GM21529 (cell line): ENCODE data around the gene PADI4.

ENCODE experiments used
- ATAC-seq: cut with Tn5 transposase; IDR thresholded peaks from one replicate; pipeline ENCODE4 v1.9.1; 2021; ENCODE audit not compliant: unreplicated experiment

Gene PADI4

DNA sequence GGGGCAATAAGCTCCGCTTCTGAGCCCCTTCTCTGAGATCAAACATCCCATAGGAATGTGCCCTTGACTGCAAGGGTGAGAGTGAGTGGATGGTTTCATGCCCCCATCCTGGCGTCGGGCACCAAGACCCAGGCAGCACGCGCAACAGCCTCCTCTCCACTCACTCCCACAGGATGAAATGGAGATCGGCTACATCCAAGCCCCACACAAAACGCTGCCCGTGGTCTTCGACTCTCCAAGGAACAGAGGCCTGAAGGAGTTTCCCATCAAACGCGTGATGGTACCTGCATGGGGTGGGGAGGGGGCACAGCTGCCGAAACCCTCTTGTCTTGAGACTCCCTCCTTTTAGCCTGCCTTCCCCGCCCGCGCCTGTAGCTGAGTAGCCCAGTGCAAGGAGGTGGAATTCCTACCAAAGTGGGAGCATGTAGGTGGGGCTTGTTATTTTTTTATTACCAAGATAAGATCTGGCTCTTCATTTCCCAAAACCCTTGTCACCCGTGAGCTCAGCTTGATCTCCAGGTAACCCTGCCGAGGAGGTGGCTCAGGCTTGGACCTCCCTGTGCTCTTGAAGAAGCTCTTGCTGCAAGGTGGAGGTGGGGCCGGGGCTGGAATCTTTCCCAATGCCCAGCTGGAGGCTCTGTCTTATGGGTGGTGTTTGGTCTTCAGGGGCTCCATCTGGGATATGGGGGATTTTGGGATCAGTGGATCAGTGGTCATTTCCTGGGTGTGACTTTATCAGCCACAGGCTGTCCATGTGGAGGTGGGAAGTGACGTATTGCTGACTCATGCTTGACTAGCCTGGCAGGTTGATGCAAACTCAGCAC, 40.0 kb downstream of the PADI4 start:
- no peak for ATAC-seq

DNA sequence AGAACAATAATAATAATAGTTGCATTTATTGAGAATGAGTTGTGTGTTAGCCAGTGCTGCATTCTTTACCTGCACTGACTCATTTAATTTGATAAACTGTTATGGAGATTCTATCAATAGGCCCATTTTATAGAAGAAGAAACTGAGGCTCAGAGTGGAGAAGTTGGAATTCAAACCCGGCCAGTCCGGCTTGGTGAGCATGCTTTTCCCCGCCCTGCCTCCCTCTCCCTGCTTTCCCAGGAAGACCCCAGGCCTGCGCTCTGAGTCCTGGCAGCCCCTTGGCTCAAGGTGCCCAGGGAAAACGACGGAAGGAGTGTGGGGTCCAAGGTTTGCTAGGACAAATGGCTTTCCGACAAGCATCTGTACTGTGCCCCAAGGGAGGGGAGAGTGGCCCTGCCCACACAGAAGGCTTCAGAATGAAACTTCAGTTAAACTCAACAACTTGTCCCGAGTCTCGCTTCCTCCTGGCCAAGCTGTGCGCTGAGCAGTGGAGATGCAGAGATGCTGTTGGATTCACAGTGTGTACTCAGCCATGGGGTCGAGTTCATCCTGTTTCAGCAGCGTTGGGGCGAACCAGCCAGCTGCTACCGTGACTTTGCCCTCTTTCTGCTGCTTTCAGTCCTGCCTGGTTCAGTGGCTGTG, 40.7 kb downstream of the PADI4 start:
- peak; percentile 62 for ATAC-seq

DNA sequence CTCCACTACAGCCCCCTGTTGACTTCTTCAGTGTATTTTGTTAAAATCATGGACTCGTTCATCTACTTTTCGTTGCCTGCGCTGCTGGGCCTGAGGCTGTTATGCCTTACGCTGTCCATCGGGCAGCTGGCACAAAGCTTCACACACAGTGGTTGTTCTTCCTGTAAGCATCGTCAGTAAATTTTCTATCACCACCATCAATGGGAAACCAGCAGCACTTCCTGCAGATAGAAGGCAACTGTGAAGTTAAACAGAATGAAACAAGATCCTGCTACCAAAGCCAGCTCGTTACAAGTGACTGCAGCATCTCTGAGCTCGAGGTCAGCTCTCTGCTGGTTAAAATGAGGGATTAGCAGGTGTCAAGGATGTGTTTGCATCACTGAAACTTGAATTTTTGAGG, 42.1 kb downstream of the PADI4 start:
- ATAC-seq = no peak

DNA sequence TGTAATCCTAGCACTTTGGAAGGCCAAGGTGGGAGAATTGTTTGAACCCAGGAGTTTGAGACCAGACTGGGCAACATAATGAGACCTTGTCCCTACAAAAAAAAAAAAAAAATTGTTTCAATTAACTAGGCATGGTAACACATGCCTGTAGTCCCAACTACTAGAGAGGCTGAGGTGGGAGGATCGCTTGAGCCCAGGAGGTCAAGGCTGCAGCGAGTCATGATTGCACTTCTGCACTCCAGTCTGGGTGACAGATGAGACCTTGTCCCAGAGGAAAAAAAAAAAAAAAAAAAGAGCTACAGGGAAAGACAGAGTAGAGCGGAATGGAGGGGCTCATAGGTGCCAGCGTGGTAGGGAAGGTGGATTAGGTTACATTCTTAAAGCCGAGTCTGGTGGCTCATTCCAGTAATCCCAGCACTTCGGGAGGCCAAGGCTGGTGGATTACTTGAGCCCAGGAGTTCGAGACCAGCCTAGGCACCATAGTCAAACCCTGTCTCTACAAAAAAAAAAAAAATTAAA, 43.0 kb downstream of the PADI4 start:
- ATAC-seq = no peak

DNA sequence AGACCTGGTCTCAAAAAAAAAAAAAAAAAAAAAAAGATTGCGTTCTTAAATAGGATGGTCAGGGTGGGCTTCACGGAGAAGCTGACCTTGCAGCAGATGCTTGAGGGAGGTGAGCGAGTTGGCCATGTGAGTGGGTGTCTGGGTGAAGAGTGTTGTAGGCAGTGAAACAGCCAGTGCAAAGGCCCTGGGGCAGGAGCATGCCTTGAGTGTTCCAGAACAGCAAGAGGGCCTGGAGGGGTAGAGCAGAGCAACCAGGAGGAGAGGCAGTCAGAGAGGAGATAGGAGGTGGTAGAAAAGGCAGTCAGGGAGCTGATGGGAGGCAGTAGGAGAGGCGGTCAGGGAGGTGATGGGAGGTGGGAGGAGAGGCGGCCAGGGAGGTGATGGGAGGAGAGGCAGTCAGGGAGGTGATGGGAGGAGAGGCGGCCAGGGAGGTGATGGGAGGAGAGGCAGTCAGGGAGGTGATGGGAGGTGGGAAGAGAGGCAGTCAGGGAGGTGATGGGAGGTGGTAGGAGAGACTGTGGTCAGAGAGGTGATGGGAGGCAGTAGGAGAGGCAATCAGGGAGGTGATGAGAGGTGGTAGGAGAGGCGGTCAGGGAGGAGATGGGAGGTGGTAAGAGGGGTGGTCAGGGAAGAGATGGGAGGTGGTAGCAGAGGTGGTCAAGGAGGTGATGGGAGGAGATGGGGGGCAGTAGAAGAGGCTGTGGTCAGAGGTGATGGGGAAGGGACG, 43.8 kb downstream of the PADI4 start:
- no peak for ATAC-seq

DNA sequence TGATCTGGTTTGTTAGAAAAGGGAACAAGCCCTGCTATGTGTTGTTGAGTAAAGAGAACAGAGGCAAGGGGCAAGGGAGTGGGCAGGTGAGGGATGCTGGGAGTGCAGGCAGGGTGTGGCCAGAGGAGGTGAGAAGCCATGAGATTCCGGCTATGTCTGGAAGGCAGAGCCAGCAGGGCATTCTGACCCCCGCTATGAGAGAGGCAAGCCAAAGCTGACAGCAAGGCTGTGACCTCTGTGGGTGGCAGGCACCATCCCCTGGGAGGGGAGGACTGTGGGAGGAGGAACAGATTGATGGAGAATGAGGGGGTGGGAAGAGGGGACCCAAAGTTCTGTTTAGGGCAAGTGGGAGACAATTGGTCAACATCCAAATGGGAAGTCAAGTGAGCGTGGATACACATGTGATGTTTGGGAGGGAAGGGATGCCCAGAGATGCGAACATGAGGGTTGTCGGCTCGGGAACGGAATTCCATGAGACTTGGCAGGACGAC, 44.5 kb downstream of the PADI4 start:
- ATAC-seq = no peak

DNA sequence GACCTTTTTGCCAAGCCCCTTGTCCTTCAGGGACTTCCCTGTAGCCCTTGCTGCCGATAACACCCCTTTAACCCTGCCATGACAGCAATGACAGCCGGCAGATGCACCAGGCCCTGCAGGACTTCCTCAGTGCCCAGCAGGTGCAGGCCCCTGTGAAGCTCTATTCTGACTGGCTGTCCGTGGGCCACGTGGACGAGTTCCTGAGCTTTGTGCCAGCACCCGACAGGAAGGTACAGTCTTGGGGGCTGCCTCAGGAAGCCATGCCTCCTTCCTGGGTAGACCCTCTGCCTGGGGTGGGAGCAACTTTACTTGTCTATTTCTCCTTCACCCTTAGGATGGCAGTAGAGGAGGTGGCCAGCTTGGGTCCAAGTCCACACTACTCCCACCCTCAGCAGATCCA, 47.9 kb downstream of the PADI4 start:
- ATAC-seq = no peak

DNA sequence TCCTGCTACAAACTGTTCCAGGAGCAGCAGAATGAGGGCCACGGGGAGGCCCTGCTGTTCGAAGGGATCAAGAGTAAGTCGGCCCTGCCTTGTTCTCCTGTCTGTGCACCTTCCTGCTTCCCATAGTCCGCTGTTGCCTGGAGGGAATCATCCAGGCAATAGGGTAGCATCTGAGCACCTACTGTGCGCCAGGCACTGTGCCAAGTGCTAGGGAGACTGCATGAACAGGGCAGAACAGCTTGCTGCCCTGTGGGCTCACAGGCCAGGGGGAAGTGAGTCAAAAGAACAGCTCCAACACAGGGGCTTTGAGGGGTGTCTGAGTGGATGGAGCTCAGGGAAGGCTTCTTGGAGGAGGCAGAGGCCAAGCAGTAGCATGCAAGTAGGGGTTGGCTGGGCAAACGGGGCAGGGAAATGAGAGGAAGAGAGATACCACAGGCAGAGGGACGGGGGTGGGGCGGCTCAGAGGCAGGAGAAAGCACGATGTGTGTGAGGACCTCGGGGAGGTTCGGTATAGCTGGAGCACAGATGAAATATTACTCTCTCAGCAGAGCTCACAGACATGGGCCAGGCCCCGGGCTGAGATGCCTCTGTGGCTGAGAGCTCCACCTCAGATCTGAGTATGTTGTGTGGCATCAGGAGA, 48.5 kb downstream of the PADI4 start:
- no peak for ATAC-seq

DNA sequence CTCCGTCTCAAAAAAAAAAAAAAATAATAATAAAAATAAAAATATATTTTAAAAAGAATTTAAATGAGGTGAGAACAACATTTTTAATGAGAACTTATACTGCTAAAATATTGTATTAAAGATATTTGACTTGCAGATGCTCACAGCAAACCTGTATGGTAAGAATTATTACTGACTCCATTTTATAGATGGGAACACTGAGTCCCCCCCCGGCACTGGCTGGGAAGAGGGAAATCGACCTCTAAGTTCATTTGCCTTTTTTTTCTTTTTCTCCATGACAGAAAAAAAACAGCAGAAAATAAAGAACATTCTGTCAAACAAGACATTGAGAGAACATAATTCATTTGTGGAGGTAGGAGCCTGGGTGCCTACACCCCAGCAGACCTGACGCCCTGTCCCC, 50.6 kb downstream of the PADI4 start:
- ATAC-seq = no peak

DNA sequence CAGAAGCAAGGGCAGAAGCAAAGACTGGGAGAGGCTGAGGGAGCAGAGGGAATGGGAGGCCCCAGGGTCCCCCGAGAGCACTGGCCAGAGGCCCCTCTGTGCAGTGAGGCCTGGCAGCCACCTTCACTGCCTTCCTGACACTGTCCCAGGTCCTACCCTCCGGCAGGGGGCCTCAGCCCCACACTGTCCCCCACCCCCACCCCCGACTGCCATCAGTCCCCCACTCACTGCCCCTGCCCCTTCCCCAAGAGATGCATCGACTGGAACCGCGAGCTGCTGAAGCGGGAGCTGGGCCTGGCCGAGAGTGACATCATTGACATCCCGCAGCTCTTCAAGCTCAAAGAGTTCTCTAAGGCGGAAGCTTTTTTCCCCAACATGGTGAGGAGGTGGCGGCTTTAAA, 51.0 kb downstream of the PADI4 start:
- no peak for ATAC-seq

DNA sequence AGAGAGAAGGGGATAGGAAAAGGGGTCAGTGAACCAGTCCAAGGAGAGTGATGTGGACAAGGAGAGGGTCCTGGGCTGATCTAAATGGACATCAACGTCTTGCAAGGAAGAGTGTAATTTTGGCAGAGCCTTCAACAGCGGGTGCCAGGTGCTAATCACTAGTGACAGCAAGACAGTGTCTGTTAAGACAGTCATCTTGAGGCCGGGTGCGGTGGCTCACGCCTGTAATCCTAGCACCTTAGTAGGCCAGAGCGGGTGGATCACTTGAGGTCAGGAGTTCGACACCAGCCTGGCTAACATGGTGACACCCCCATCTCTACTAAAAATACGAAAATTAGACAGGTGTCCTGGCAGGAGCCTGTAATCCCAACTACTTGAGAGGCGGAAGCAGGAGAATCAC, 51.8 kb downstream of the PADI4 start:
- no peak for ATAC-seq

DNA sequence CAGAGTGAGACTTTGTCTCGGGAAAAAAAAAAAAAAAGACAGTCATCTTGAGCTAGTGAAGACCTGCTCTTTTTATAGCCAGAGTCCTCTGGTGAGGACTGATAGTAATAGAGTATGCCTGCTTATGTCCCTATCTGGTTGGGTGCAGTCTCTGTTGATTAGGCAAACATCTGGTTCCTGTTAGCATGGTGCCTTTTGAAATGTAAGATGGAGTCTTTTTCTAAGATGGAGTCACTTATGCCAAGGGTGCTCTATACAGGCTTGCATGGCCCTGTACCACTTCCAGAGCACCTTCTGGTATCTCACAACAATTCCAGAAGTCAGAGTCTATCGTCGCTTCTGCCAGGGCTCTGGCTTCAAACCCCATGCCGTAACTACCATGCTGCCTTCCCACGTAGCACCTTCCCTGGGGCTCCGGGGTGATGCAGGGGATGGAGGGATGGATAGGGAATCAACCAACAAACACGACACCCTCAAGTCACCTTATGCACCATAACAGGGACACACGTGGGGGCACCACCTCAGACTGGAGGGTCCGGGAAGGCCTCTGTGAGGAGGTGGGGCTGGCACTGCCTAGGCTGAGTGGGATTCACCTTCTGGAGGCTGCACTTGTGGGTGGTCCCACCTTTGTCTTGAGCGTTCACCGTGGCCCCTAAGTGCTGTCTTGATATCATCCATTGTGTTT, 52.4 kb downstream of the PADI4 start:
- ATAC-seq = no peak

DNA sequence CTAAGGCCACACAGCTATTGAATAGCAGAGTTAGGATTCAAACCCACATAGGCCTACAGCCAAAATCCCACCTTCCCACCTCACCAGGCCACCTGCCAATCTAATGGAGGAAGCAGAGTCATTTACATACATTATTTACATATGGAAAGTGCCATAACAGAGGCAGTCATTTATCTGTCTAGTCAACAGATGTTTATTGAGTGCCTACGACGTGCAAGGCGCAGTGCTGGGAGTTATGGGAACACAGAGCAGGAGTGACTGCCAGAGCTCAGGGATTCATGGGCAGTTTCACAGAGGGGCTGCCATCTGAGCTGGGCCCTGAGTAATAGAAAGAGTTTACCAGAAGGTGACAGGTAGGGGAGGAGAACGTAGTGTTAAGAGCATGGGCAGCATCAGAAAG, 53.7 kb downstream of the PADI4 start:
- no peak for ATAC-seq

DNA sequence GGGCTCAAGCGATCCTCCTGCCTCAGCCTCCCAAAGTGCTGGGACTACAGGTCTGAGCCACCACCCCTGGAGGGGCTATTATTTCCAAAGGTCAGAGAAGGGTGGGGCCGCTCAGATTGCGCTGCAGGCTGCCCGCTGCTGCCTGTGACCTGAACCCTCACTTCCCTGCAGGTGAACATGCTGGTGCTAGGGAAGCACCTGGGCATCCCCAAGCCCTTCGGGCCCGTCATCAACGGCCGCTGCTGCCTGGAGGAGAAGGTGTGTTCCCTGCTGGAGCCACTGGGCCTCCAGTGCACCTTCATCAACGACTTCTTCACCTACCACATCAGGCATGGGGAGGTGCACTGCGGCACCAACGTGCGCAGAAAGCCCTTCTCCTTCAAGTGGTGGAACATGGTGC, 55.4 kb downstream of the PADI4 start:
- no peak for ATAC-seq

DNA sequence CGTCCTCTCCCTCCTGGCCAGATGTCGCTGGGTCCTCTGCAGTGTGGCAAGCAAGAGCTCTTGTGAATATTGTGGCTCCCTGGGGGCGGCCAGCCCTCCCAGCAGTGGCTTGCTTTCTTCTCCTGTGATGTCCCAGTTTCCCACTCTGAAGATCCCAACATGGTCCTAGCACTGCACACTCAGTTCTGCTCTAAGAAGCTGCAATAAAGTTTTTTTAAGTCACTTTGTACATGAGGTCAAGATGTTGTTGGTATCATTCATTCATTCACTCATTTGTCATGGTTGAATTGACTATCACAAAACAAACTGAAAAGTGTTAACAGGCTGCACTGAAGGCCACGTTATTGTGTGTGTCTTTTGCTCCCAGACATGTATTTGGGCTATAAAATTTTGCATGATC, 55.8 kb downstream of the PADI4 start:
- no peak for ATAC-seq

DNA sequence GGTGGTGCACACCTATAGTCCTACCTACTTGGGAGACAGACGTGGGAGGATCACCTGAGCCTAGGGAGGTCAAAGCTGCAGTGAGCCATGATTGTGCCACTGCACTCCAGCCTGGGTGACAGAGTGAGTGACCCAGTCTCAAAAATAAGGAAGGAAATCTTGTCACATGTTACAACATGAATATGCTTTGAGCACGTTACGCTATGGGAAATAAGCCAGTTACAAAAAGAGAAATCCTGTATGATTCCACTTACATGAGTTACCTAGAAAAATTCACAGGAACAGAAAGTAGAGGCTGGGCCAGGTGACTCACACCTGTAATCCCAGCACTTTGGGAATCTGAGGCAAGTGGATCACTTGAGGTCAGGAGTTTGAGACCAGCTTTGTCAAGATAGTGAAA, 57.3 kb downstream of the PADI4 start:
- no peak for ATAC-seq

DNA sequence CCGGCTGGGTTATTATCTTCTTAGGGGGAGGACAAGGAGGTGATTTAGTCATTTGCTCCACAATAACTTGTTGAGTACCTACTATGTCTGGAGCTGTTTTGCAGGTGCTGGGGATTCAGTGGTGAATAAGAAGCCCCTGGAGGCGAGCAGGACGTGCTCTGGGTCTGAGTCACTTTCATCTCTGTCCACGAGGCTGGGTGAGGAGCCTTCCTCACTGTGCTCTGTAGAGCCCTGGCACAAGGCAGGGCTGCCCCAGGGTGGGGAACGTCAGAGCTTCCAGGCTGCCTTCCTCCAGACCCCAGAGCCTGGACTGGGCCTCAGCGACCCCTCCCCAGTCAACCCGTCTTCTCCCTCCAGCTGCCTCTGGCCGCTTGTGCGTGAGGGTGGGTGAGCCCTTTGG, 61.5 kb downstream of the PADI4 start:
- ATAC-seq = no peak

DNA sequence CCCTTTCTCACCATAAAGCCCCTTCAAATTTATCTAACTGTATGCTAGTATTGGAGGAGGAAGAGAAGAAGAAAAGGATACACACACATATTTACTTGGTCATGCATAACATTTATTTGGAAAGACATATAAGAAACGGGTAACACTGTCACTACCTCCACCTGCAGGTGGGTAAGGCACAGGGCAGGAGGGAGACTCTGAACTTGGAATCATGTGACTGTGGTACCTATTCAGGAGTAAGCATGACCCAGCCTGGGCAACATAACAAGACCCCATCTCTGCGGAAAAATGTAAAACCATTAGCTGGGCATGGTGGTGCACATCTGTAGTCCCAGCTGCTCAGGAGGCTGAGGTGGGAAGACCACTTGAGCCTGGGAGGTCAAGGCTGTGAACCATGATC, 62.6 kb downstream of the PADI4 start:
- ATAC-seq = no peak

DNA sequence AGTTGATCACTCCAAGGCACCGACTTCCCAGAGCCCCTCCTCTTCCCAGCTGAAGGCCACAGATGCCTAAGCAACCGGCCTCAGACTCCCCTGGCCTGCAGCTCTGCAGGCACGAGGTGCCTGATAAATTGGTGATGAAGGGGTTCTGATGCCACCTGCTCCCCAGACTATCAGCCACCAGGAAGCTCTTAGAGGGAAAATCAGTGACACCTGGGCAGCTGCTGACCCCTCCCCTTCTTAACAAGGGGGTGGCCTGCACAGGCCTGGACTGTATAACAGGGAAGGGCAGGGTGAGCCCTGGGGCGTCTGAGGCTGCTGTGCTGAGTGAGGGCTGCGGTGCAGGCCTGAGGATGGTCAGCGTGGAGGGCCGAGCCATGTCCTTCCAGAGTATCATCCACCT, 63.9 kb downstream of the PADI4 start, which contains the start of gene PADI6:
Gene PADI6 (plus strand): TSS at position 301 of the 400 bp plus-strand sequence. CDS start 50 bp downstream, at position 351.
- ATAC-seq = no peak

DNA sequence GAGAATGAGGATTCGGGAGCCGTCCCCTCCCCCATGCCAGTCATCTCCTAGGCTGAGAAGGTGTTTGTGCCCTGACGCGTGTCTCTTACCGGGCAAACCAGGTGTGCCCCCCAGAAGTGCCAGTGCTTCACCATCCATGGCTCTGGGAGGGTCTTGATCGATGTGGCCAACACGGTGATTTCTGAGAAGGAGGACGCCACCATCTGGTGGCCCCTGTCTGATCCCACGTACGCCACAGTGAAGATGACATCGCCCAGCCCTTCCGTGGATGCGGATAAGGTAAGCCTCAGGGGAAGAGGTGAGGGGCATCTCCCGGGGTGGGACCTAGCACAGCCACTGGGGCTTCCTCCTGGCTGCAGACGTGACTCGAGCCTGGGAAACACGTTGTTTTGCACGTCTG, 65.0 kb downstream of the PADI4 start:
- ATAC-seq = no peak

DNA sequence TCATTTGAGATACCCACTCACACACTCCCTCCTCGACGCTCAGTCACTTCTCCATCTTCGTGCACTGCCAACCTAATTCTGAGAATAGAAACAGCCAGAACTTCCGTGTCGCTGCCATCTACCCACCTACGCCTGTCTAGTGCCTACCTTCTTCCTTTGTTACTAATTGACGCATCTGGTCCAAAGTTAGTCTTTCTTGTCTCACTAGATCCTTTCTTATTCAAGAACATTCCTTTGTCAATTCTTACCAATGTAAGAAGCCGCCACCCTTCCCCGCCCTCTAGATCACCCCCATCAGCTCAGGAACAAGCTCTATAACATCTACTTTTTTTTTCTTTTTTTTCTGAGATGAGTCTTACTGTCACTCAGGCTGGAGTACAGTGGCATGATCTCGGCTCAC, 67.7 kb downstream of the PADI4 start:
- ATAC-seq = no peak
